HFFc6 (cell line): Measurements from ENCODE around the gene FRMD3. TPM values are rescaled to one million over a fixed set of nuclear protein-coding genes. Genes with fewer than 3 reads are reported as not detected.

ENCODE experiments used
- DNase-seq: peaks from one replicate; pipeline ENCODE4 v3.0.0-alpha.2; 2018
- H3K27ac Mint-ChIP-seq: 2 replicates; pipeline ENCODE4 v1.8.0; 2020; ENCODE audit warnings: mild to moderate bottlenecking, mixed read lengths
- H3K27me3 Mint-ChIP-seq: 2 replicates; pipeline ENCODE4 v1.8.0; 2021; ENCODE audit warnings: mild to moderate bottlenecking, moderate library complexity, mixed read lengths; ENCODE audit not compliant: insufficient read depth
- H3K36me3 Mint-ChIP-seq: 2 replicates; pipeline ENCODE4 v1.8.0; 2021; ENCODE audit warnings: low read depth, mixed read lengths
- H3K4me1 Mint-ChIP-seq: 2 replicates; pipeline ENCODE4 v1.8.0; 2020; ENCODE audit warnings: low read depth, mixed read lengths
- H3K4me3 Mint-ChIP-seq: 2 replicates; pipeline ENCODE4 v1.8.0; 2020; ENCODE audit warnings: mild to moderate bottlenecking, moderate library complexity, mixed read lengths
- H3K9me3 Mint-ChIP-seq: 2 replicates; pipeline ENCODE4 v1.8.0; 2020; ENCODE audit warnings: mild to moderate bottlenecking, mixed read lengths
- CTCF ChIP-seq: fragments of 200-600 bp; sonication (generic); IDR thresholded peaks from 2 replicates; pipeline ENCODE4 v1.5.0; 2021; ENCODE audit warnings: antibody characterized with exemption, mild to moderate bottlenecking
- total RNA-seq, 6 experiments: library from RNA; stranded (reverse); fragmentation: NEBNext Ultra II Directional; extraction: Animal tissue kit (Norgen Biotek cat#: 25700); gene quantifications; 2 replicates in 1 of 6; 3 replicates in 5 of 6; pipeline ENCODE4 v1.2.3, GENCODE V29; 2021

The FRMD3 gene
- total RNA-seq, 6 experiments from 2014 or later: 4.0 to 14.9 (median 12.7) TPM

GRCh38 chr9:83572524-83572923 lies 34.3 kb upstream of the FRMD3 start:
- H3K27ac Mint-ChIP-seq: no peak overlapping the region
- no peaks in the 10 kb centered on the region for H3K27me3 Mint-ChIP-seq
- TF ChIP-seq CTCF: no peak
- no peak for DNase-seq
- no peak overlapping the region for H3K4me3 Mint-ChIP-seq
- peaks cover 3% of the 10 kb centered on the region; the same call in 1 of the 2 replicates for H3K36me3 Mint-ChIP-seq
- H3K9me3 Mint-ChIP-seq: peaks cover 3% of the 10 kb centered on the region
- H3K4me1 Mint-ChIP-seq: no peaks in the 10 kb centered on the region

- no peaks in the 10 kb centered on the region for H3K4me1 Mint-ChIP-seq
- peaks cover 6% of the 10 kb centered on the region; the same call in 1 of the 2 replicates for H3K9me3 Mint-ChIP-seq
- no peak overlapping the region for H3K4me3 Mint-ChIP-seq
- H3K27ac Mint-ChIP-seq: no peak overlapping the region
- DNase-seq: peak; percentile 19
- 0 out of 2 replicates have a peak, but pooled peaks cover 5% of the 10 kb centered on the region for H3K36me3 Mint-ChIP-seq
- H3K27me3 Mint-ChIP-seq: no peaks in the 10 kb centered on the region
- no peak for TF ChIP-seq CTCF
Measured at GRCh38 chr9:83570359-83570758, 32.2 kb upstream of the FRMD3 start.

- Mint-ChIP-seq H3K27ac (no peak overlapping the region), H3K4me1 (no peaks in the 10 kb centered on the region), H3K36me3 (0 out of 2 replicates have a peak, but pooled peaks cover 5% of the 10 kb centered on the region), H3K27me3 (no peaks in the 10 kb centered on the region), H3K4me3 (no peak overlapping the region), H3K9me3 (peaks cover 6% of the 10 kb centered on the region; the same call in 1 of the 2 replicates)
- TF ChIP-seq CTCF: no peak
- no peak for DNase-seq
Measured at GRCh38 chr9:83569326-83569725, 31.1 kb upstream of the FRMD3 start.

GRCh38 chr9:83563360-83563759 lies 25.2 kb upstream of the FRMD3 start:
- H3K27ac Mint-ChIP-seq: no peak overlapping the region
- H3K27me3 Mint-ChIP-seq: no peaks in the 10 kb centered on the region

GRCh38 chr9:83560169-83560826 lies 22.1 kb upstream of the FRMD3 start:
- no peak for DNase-seq
- Mint-ChIP-seq H3K36me3 (no peaks in the 10 kb centered on the region), H3K9me3 (no peaks in the 10 kb centered on the region), H3K4me1 (0 out of 2 replicates have a peak, but pooled peaks cover 4% of the 10 kb centered on the region), H3K4me3 (no peak overlapping the region), H3K27ac (no peak overlapping the region), H3K27me3 (no peaks in the 10 kb centered on the region)
- no peak for TF ChIP-seq CTCF

More at GRCh38 chr9:83563360-83563759, 25.2 kb upstream of the FRMD3 start:
- TF ChIP-seq CTCF: no peak
- DNase-seq: no peak
- Mint-ChIP-seq H3K4me1 (0 out of 2 replicates have a peak, but pooled peaks cover 4% of the 10 kb centered on the region), H3K4me3 (no peak overlapping the region), H3K36me3 (0 out of 2 replicates have a peak, but pooled peaks cover 5% of the 10 kb centered on the region), H3K9me3 (peaks cover 6% of the 10 kb centered on the region; the same call in 1 of the 2 replicates)
